Small intestine (tissue), 7 donors: Measurements from ENCODE around the gene KRT8. TPM values are rescaled to one million over a fixed set of nuclear protein-coding genes. Genes with fewer than 3 reads are reported as not detected.

Experiments used
- DNase-seq, 2 donors: peaks; one replicate each; pipeline versions ENCODE4 v3.0.0 to v3.0.0-alpha.2; 2013
- FAIRE-seq: peaks from 2 replicates; lab custom pipeline; 2012; peaks lifted over from hg19 to GRCh38; lab: Jason Lieb, UNC
- H3K27ac ChIP-seq, 3 donors: one replicate each; pipeline ENCODE4 v1.5.1; 2013; ENCODE audit warnings: low read length in 2 of 3, mild to moderate bottlenecking in 2 of 3, control low read depth in 1 of 3, inconsistent platforms in 1 of 3, low read depth in 1 of 3, moderate library complexity in 1 of 3
- H3K27me3 ChIP-seq, 3 donors: one replicate each; pipeline ENCODE4 v1.6.1; 2013; ENCODE audit warnings: low read length in 3 of 3, inconsistent platforms in 1 of 3; ENCODE audit not compliant: control insufficient read depth in 3 of 3, insufficient read depth in 3 of 3
- H3K36me3 ChIP-seq, 3 donors: one replicate each; pipeline ENCODE4 v1.6.1; 2013; ENCODE audit warnings: low read length in 3 of 3, inconsistent platforms in 1 of 3, low read depth in 1 of 3, mild to moderate bottlenecking in 1 of 3, moderate library complexity in 1 of 3; ENCODE audit not compliant: control insufficient read depth in 3 of 3, insufficient read depth in 2 of 3
- H3K4me1 ChIP-seq, 3 donors: one replicate each; pipeline ENCODE4 v1.6.1; 2013; ENCODE audit warnings: low read length in 2 of 3, inconsistent platforms in 1 of 3, low read depth in 1 of 3, mild to moderate bottlenecking in 1 of 3, moderate library complexity in 1 of 3; ENCODE audit not compliant: control insufficient read depth in 3 of 3, insufficient read depth in 2 of 3
- H3K4me3 ChIP-seq, 3 donors: one replicate each; pipeline ENCODE4 v1.5.1; 2013; ENCODE audit warnings: low read length in 3 of 3, control low read depth in 1 of 3, inconsistent platforms in 1 of 3, low read depth in 1 of 3, mild to moderate bottlenecking in 1 of 3, moderate library complexity in 1 of 3
- H3K9me3 ChIP-seq, 2 donors: one replicate each; pipeline ENCODE4 v1.6.1; 2013; ENCODE audit warnings: low read depth in 1 of 2, low read length in 1 of 2; ENCODE audit not compliant: control insufficient read depth in 2 of 2, insufficient read depth in 1 of 2
- WGBS, 3 donors: extraction: QIAGEN DNeasy Blood & Tissue Kit; methylation state at CpG; one replicate each; pipeline ENCODE4 v1.1.7; 2013; 5-methylcytosine and 5-hydroxymethylcytosine counted together
- polyA plus RNA-seq, 4 donors: library from polyadenylated mRNA; stranded (reverse) in 3 of 4; unstranded in 1 of 4; fragments of 200-250 nt in 3 of 4; fragments of 120-200 nt in 1 of 4; gene quantifications; one replicate each; pipeline versions ENCODE4 v1.2.1 to v1.2.3, GENCODE V29; 2013
- donor health status: healthy with polysubstance abuse.
- donor health status: control.
- donor health status: control.
- donor health status: Bipolar disorder and iron deficiency.
- donor health status: healthy.

Gene KRT8
- polyA plus RNA-seq, 4 donors, result 1,795 to 3,002 (median 2,423) TPM

- DNase-seq (peak in 1 of 2 donors; percentile 90), FAIRE-seq (no peak)
- Histone ChIP-seq H3K27me3 (no peaks in the 10 kb centered on the region), H3K9me3 (no peaks in the 10 kb centered on the region), H3K4me3 (peak overlapping the region; percentile 27 to 96 (median 78)), H3K36me3 (peaks cover 0 to 54% (median 23%) of the 10 kb centered on the region in 3 donors), H3K27ac (peak overlapping the region; percentile 94 to 100 (median 96)), H3K4me1 (peaks cover 0 to 64% (median 12%) of the 10 kb centered on the region in 3 donors)
- 1 to 7% (median 6%) methylated on average over 25 to 34 of the region's 34 CpGs for WGBS, 3 donors
Observed at GRCh38 chr12:52903285-52903854, 1.5 kb downstream of the KRT8 start.

- DNase-seq (peak in 1 of 2 donors; percentile 45), FAIRE-seq (no peak)
- H3K27me3 ChIP-seq, result no peaks in the 10 kb centered on the region
- H3K9me3 ChIP-seq, result no peaks in the 10 kb centered on the region
- H3K4me3 ChIP-seq, result peak overlapping the region in 2 of 3 donors; percentile 78 to 96
- H3K27ac ChIP-seq, result peak overlapping the region; percentile 94 to 100 (median 96)
- WGBS, 3 donors, result 35 to 63% (median 51%) methylated on average over 13 of the region's 13 CpGs
- H3K4me1 ChIP-seq, result peaks cover 0 to 64% (median 7%) of the 10 kb centered on the region in 3 donors
- H3K36me3 ChIP-seq, result peaks cover 4 to 69% (median 29%) of the 10 kb centered on the region in 3 donors
Observed at GRCh38 chr12:52901715-52902541, 2.9 kb downstream of the KRT8 start.

GRCh38 chr12:52900896-52901714 lies 3.8 kb downstream of the KRT8 start:
- WGBS, 3 donors, result 18 to 53% (median 32%) methylated on average over 7 of the region's 7 CpGs
- Histone ChIP-seq H3K4me1 (peaks cover 0 to 64% (median 2%) of the 10 kb centered on the region in 3 donors), H3K9me3 (no peaks in the 10 kb centered on the region), H3K27me3 (no peaks in the 10 kb centered on the region), H3K36me3 (peaks cover 4 to 76% (median 30%) of the 10 kb centered on the region in 3 donors), H3K27ac (peak overlapping the region; percentile 94 to 100 (median 96)), H3K4me3 (peak overlapping the region in 2 of 3 donors; percentile 78 to 96)
- FAIRE-seq, result no peak
- peak in 1 of 2 donors; percentile 31 for DNase-seq

GRCh38 chr12:52900166-52900895 lies 4.5 kb downstream of the KRT8 start:
- peaks cover 0 to 64% (median 2%) of the 10 kb centered on the region in 3 donors for H3K4me1 ChIP-seq

GRCh38 chr12:52899338-52900035 lies 5.4 kb downstream of the KRT8 start:
- WGBS, 3 donors, result 45 to 77% (median 59%) methylated on average over 13 of the region's 13 CpGs
- H3K4me3 ChIP-seq, result peak overlapping the region in 2 of 3 donors; percentile 9 to 37

More at GRCh38 chr12:52900166-52900895, 4.5 kb downstream of the KRT8 start:
- Histone ChIP-seq H3K27me3 (no peaks in the 10 kb centered on the region), H3K4me3 (peak overlapping the region in 2 of 3 donors; percentile 9 to 37), H3K27ac (peak overlapping the region; percentile 94 to 100 (median 96)), H3K36me3 (peaks cover 4 to 81% (median 30%) of the 10 kb centered on the region in 3 donors), H3K9me3 (no peaks in the 10 kb centered on the region)
- peak; percentile 53 to 77 for DNase-seq
- WGBS, 3 donors, result 31 to 64% (median 32%) methylated on average over 9 of the region's 9 CpGs
- no peak for FAIRE-seq

GRCh38 chr12:52896190-52897100 lies 8.4 kb downstream of the KRT8 start:
- Histone ChIP-seq H3K36me3 (peaks cover 4 to 58% (median 26%) of the 10 kb centered on the region in 3 donors), H3K4me1 (peaks cover 0 to 63% (median 2%) of the 10 kb centered on the region in 3 donors), H3K27ac (peak overlapping the region; percentile 50 to 94 (median 87)), H3K27me3 (no peaks in the 10 kb centered on the region), H3K4me3 (no peak overlapping the region), H3K9me3 (no peaks in the 10 kb centered on the region)
- WGBS, 3 donors, result 19 to 57% (median 32%) methylated on average over 3 of the region's 3 CpGs
- peak; percentile 86 to 88 for DNase-seq
- no peak for FAIRE-seq

More at GRCh38 chr12:52899338-52900035, 5.4 kb downstream of the KRT8 start:
- no peak for FAIRE-seq
- H3K27me3 ChIP-seq, result no peaks in the 10 kb centered on the region
- DNase-seq, result peak; percentile 48 to 50
- H3K4me1 ChIP-seq, result peaks cover 0 to 66% (median 2%) of the 10 kb centered on the region in 3 donors
- peaks cover 4 to 81% (median 30%) of the 10 kb centered on the region in 3 donors for H3K36me3 ChIP-seq
- peak overlapping the region; percentile 94 to 100 (median 96) for H3K27ac ChIP-seq
- no peaks in the 10 kb centered on the region for H3K9me3 ChIP-seq
